ENCODE measurements around the gene NPAS3.

DNA sequence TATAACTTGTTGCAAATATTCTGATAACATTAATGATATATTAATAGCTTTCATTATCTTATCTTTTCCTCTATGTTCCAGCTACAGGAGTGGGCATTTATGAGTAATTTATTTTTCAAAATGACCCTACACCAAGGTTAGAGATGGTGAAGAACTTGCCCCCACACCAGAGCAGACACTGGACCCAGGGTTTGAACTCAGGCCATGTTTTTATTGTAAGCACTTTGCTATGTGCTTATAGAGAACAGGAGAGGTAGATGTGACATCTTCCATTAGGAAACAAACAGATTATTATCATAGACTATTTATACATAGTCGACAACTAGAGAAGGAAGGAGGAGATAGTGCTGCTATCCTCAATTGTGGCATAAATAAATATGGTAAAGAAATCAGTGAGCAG is 747.0 kb downstream of the NPAS3 start:
- TF ChIP-seq CTCF (IDR thresholded peaks at IDR 0.05 in 8 of 11, conservative IDR thresholded peaks at IDR 0.05 in 3 of 11) (no peak), POLR2A (IDR thresholded peaks at IDR 0.05) (no peak), POLR2AphosphoS5 (IDR thresholded peaks at IDR 0.05) (no peak)
